Vein endothelial cell (primary cell): ENCODE measurements around the gene COX20. TPM values are rescaled to one million over a fixed set of nuclear protein-coding genes. Genes with fewer than 3 reads are reported as not detected.

Experiments used
- total RNA-seq: library from RNA; depleted of rRNA; stranded (reverse); fragments of >200 nt; gene quantifications from 2 replicates; pipeline ENCODE4 v1.2.3, GENCODE V29; 2012

COX20 gene
- total RNA-seq, result 13.4 and 28.2 TPM in 2 replicates

GRCh38 chr1:244835276-244836134 is at the start of gene COX20:
COX20 (plus strand) TSS chr1:244835658; CDS start chr1:244835715, 57 bp downstream.

GRCh38 chr1:244864253-244865027 is 29.0 kb downstream of the COX20 start, which contains the start of gene HNRNPU:
HNRNPU (minus strand) TSS chr1:244864543; CDS start chr1:244864307, 236 bp downstream.

Other genes with a start within 250 kb of the COX20 start
- gene DESI2, start 182.5 kb upstream of the COX20 start, total RNA-seq, result 47.7 and 59.7 TPM in 2 replicates
- 252 and 343 TPM in 2 replicates for gene HNRNPU, start 28.9 kb downstream of the COX20 start, total RNA-seq